ENCODE measurements around the gene FCMR.

Gene FCMR

DNA sequence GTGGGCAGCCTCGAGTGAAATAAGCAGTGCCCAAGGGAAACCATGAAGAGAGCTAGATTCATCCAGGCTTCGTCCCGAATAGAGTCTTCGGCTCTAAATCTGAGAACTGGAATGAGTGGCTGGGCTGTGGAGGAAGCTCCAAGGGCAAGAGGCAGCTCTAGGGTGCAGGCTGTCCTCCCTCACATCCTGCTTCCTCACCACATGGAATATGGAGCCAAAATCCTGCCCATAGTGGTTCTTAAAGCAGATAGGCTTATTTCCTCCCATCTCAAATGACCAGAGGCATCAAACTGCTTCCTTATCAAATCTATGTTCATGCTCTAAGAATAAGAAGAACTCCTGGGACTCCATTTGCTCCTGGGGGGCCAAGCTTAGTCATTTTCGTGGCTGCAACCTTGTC lies 22.0 kb downstream of the FCMR start:
- no peak for DNase-seq

DNA sequence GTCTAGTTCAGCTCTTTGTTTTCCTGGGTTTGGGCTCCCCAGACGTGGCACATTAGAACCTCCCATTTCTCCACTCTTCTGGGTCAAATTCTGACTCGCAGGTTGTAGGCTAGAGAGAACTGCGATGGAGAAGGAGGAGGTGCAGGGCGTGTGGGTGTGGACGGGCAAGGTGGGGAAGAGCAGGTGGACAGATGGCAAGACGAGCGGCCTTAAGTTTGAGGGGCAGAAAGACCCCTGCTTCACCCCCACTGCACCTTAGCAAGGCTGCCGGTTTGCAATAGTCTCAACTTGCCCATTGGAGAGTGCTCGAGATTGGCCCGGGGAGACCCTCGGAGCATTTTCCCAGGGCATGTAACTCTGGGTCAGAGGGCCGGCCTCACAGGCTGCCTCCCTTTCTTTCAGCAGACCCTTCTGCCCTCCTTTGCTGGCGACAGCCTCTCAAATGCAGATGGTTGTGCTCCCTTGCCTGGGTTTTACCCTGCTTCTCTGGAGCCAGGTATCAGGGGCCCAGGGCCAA lies 22.8 kb downstream of the FCMR start:
- DNase-seq: no peak

DNA sequence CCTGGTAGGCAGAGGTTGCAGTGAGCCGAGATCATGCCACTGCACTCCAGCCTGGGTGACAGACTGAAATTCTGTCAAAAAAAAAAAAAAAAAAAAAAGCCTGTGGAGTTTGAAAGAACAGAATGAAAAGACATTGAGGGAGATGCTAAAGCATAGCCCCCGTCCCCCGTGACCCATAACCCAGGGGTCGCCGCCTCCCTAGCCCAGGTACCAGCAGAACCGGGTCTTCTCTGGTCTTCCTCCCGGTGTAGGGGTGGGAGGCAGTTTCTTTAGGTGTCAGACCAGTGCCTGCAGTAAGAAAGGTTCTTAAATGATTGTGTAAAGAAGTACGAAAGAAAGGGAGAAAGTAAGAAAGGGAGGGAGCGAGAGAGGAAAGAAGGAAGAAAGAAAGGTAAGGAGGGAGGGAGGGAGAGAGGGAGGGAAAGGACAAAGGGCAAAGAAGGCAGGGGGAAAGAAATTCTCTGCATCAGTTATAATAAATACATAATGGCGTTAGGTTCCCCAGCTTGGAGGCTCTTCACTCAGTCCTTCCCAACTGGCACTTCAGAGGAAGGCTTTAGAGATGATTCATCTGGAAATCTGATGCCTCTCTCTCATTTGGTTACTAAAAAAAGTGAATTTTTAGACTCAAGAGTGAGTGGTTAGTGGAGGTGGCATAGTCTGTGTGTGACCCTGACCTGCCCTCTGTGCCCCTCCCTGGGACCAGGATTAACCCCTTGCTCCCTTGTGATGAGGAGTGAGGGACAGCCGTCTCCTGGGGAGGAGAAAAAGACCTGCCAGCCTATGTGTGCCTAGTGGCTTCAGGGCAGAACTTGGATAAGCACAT lies 23.4 kb downstream of the FCMR start:
- no peak for DNase-seq

DNA sequence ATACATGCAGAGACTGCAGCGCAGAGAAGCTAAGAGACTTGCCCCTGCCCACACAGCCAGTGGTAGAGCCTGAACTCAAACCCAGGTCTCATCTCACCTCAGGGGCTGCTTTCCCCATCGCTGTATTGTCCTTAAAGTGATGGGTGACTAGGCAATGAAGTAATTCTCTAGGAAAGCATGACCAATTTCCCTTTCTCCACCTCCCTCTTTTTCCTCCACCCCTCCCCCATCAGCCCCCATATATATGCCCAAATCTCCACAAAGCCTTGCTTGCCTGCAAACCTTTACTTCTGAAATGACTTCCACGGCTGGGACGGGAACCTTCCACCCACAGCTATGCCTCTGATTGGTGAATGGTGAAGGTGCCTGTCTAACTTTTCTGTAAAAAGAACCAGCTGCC lies 24.6 kb downstream of the FCMR start, which contains the start of gene IL24:
Gene IL24 (plus strand): TSS at position 269 of the 400 bp plus-strand sequence. CDS start 390 bp downstream, outside the sequence.
- no peak for DNase-seq

DNA sequence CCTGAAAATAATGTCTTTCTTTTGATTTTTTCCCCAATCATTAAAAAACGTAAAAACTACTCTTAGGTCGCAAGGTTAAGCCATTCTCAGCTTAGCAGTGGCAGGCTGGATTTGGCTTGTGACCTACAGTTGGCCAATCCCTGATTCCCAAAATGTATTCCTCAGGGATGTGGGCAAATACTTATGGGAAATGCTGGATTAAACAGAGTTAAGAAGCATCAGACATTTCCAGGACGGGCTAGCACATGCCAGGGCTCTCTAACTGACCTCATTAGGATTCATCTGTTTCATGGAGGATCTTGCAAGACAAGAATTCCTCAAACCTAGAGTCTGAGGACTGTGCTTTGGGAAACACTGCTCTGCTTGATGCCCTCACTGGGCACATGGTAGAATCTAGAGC lies 25.5 kb downstream of the FCMR start:
- no peak for DNase-seq

DNA sequence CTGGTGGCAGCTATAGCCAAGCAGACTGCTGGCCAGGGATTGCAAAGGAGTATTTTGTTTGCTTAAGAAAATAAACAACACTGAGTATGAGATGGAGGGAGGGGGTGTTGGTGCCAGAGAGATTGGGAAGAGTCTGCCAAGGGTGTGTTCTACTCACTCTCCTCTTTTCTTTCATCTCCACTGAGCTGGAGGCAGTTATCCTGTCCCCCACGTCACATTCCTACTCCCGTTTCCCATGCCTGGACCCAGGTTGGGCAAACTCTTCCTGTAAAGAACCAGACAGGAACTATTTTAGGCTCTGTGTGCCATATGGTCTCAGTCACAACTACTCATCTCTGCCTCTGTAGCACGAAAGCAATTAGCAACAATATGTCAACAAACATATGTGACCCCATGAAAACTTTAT lies 25.9 kb downstream of the FCMR start:
- no peak for DNase-seq

DNA sequence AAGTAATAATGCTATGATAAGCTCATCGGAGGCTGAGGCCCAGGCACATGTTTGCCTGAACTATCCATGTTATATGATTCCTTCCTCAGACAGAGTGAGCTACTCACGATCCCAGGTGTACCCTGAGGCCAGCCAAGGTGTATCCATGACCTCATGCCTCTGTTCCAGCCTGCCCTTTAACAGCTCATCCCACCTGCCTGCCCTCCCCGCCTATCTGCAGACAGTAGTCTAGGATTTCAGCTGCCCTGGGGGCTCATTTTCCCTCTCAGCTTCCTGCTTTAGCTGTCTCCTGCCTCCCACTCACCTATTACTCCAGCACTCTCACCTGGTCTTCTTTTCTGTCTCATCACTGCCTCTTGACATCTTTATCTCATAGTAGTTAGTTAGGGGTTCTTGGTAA lies 26.4 kb downstream of the FCMR start:
- no peak for DNase-seq

DNA sequence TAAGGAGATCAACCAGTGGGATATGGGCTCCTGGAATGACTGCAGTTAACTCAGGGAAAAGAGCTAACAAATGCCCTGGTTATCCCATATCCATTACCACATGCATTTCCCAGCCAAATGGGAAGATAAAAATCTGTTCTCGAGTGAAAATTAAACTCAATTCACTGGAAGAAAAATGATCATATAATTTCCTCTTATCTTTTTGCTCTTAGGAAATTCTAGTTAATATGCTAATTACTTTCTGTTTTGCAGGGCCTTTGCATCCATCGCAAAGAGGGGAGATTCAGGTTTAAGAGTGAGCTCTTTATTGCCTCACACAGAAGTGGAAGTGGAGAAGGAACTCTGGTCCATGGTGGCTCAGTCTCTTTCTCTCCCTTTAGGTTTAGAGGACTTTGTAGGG lies 28.4 kb downstream of the FCMR start:
- no peak for DNase-seq

DNA sequence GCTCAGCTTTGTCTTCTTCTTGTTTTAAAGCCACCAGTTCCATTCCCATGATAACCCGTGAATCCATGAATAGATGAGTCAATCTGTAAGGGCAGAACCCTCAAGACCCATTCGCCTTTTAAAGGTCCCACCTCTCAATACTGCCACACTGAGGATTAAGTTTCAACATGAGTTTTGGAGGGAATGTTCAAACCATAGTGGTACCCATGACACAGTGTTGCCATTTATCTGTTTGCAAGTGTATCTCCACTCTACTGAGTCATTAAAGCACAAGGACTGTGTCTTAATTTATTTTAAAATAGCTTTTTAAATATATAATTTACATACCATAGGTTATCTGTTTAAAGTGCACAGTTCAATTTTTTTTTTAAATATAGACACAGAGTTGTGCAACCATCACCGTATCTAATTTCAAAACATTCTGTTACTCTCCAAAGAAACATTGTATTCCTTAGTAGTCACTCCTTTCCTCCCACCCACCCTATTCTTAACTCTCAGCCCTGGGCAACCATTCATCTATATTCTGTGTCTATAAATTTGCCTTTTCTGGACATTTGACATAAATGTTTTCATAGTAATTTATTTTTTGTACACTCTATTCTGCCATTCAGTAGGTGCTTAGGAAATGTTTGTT lies 29.3 kb downstream of the FCMR start:
- DNase-seq: no peak

DNA sequence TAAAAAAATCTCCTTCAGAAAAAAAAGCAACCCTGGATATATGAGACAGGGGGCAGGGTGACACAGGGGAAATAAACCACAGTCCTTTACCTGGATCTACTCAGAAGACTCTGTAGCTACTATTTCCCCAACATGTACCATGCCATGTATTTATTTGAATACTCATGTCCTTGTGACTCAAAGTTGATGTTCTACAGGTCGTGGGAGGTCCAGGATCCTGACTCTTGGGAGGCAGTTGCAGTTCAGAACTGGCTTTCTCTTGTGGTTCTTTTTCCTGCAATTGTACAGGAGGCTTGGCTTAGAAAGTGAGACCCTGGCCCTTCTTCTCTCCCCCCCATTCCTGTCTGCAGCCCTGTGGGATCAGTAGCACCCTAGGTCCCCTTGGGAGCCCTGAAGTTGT lies 30.3 kb downstream of the FCMR start:
- no peak for DNase-seq

DNA sequence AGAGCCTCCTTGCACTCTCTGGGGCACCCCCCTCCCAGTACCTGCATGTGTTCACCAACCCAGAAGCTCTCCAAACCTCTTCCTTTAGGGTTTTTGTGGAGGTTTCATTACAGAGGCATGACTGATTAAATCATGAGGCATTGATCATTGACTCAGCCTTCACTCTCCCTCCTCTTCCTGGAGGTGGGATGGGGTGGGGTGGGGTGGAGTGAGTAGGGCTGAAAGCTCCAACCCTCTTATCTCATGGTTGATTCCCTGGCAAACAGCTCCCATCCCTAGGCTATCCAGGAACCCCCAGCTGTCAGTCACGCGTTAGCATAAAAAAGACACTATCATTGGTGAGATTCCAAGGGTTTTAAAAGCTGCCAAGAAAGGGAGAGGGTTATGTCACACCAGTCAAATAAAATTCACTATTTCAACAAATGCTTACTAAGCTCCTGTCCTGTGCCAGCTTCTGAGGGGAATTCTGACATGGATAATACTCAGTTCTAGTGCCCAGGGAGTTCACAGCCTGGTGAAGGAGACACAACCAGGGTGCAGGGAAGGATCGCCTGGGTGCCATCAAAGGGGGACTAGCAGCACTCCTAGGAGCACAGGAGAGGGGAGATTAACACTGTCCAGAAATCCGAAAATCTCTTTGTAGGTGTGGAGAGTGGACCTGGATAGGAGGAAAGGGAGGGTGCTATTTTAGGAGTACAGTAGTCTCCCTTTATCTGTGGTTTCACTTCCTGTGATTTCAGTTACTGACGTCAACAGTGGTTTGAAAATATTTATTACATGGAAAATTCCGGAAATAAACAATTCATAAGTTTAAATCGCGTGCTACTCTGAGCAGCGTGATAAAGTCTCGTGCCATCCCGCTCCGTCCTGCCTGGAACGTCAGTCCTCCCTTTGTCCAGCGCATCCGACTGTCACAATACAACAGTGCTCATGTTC lies 31.3 kb downstream of the FCMR start:
- no peak for DNase-seq

DNA sequence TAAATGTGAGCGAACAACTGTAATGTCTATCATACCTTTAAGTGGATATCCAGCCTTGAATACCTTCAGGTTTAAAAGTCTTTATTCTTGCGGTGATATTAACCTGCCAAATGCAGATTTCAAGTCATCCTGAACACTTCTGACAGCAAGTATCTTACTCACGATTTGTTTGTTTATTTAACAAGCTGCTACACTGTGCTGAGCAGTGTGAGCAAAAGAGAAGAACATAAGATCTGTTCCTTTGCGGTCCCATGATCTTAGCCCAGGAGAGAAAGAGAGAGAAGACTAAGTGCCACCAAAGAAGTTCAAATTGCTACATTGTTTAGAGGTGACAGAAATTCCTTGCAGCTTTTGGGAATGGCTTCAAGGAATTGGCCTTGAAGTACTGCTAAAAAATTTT lies 34.0 kb downstream of the FCMR start:
- no peak for DNase-seq

DNA sequence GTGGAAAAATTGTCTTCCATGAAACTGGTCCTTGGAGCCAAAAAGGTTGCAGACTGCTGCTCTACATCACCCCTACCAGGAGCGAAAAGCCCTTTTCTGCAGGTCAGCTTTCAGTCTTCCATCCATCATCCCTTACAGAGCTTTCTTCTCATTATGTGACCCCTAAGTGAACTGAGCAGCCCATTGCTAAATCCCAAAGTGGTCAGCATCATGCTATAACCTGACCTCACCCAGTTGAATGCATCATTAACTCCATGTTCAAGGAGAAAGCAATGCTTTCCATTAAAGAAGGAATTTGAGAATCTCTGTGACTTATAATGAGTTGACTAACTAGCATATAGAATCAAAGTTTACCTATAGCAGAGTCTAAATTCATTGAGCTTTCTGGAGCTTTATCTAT lies 34.9 kb downstream of the FCMR start:
- DNase-seq: no peak

DNA sequence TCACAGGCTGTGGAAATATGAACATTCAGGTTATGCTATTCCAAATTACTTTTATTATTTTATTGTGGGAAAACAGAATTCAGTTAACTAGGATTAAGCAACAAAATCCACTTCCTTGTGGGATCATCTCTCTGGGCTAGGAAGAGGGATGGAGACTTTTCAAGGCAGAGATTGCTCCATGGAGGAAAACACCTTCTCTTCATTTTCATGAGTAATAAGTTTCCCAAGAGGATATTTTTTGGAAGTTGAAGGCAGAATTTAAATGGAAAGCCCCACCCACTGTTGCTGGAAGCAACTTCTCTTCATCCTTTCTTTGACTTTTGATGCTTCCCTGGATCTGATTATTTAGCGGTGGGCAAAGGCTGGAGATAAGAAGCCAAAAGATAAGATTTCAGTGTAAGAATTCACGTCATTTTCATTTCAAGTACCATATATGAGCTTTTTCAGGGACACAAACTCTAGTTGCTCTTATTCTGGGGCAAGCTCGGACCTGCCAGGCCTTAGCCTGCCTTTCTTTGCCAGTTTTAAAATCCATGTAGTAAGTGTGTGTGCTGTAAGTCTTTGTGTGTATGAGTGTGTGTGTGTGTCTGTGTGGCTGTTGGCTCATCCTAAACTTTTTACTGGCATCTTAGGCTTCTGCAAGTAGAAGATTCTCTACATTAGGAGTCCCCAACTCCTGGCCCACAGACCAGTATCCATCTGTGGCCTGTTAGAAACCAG lies 36.2 kb downstream of the FCMR start:
- DNase-seq: no peak

DNA sequence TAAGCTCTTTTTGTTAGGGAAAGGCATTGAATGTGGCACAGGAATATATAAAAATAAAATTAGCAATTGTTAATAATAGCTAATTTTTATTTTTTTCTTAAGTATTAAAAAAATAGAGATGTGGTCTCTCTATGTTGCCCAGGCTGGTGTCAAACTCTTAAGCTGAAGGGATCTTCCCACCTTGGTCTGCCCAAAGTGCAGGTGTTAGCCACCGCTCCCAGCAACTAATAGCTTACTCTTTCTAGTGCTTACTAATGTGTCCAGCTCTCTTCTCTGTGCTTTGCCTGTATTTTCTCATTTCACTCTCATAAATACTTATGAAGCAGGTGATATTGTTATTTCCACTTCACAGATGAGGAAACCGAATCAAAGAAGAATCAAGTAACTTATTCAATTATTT lies 37.9 kb downstream of the FCMR start:
- DNase-seq: no peak

DNA sequence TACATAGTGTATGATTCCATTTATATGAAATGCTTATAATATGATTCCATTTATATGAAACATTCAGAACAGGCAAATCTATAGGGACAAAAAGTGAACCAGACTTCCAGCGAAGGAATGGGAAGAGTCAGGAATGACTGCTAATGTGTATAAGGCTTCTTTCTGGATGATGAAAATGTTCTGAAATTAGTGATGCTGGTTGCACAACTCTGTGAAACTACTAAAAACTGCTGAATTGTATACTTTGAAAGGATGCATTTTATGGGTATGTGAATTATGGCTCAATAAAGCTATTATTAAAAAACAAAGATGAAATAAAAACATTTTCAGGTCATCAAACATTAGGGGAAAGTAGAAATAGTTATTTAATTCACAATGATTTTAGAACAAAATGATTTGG lies 38.6 kb downstream of the FCMR start:
- no peak for DNase-seq

DNA sequence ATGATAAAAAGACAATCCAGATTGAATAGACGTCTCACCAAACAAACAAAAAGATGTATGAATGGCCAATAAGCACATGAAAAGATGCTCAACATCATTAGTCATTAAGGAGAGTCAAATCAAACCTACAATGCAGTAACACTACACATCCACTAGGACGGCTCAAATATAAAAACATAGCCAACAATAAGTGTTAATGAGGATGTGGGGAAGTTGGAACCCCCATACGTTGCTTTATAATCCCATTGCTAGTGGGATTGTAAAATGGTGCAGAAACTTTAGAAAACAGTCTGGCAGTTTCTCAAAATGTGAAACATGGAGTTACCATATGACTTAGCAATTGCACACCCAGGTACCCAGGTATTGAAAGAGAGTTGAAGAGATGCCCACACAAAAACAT lies 39.2 kb downstream of the FCMR start:
- no peak for DNase-seq

DNA sequence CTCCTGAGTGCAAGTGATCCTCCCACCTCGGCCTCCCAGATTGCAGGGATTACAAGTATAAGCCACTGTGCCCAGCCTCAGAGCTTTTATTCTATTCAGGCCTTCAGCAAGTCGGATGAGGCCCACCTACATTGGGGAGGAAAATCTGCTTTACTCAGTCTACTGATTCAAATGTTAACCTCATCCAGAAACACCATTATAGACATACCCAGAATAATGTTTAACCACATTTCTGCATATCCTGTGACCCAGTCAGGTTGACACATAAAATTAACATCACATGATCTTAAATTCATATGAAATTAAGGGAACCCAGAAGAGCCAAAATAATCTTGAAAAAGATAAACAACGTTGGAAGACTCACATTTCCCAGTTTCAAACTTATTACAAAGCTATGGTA lies 41.4 kb downstream of the FCMR start:
- DNase-seq: no peak

DNA sequence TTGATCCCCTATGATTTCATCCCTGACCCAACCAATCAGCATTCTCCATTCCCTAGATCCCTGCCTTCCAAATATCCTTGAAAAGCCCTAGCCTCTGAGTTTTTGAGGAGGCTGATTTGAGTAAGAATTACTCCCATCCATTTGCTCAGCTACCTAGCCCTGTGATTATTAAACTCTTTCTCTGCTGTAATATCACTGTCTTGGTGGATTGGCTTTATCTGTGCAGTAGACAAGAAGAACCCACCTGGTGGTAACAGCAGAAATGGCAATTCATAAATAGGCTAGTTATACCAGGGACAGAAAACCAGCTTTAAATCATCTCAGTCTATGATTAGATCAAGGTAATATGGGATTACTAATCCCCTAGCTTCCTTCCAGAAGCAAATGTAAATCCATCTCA lies 43.3 kb downstream of the FCMR start:
- DNase-seq: no peak

DNA sequence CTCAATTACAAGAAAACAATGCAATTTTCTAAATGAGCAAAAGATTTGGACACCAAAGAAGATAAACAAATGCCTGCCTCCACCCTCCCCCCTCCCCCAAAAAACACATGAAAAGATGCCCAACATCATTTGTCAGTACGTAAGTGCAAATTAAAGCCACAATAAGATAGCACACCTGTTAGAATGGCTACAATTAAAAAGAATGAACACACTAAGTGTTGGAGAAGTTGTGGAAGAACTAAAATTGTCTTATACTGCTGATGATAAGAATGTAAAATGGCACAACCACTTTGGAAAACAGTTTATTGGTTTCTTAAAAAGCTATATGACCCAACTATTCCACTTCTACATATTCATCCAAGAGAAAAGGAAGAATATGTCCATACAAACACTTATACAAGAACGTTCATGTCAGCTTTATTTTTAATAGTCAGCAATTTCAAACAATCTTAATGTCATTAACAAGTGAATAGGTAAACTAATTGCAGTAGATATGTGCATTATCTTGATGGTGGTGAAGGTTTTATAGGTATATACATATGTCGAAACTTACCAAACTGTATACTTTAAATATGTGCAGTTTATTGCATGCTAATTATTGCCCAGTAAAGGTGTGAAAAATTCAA lies 45.9 kb downstream of the FCMR start:
- DNase-seq: no peak

DNA sequence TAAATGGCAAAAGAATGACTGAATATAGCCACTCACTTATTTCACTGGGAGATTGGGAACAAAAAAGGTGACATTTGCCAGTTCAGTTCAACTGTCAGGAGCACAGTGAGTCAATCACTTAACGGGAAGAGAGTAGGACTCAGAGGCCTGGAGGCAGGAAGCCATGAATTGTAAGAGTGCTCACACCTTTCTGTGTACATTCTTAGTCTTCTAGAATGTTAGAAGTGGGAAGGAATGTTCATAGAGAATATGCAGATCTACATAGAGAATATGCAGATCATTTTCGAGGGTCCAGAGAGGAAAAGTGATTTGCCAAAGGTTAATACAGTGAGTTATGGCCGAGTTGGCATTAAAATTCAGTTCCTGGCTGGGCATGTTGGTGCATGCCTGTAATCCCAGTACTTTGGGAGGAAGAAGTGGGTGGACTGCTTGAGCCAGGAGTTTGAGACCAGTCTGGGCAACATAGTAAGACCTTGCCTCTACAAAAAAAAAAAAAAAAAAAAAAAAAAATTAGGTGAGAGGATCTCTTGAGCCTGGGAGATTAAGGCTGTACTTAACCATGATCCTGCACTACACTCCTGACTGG lies 48.0 kb downstream of the FCMR start:
- no peak for DNase-seq

DNA sequence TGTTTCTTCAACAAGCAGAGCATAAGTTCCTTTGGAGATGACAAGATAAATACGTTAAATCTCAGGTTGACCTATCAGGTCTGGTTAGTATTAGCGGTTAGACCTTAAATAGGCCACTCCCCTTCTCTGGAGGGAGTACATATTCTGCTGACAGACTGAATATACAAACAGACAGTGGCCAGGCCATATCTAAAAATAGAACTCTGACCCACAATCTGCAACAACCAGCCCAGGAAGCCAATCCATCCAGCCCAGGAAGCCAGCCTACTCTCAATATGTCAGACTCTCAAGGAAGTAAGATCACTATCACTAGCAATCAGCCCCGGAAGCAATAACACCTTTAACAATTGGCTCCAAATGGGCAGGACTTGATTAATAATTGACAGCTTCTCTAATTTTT lies 49.6 kb downstream of the FCMR start:
- DNase-seq: peak; percentile 78
